ENCODE data around the gene MS4A1. TPM values are rescaled to one million over a fixed set of nuclear protein-coding genes. Genes with fewer than 3 reads are reported as not detected.

The MS4A1 gene
- total and polyA plus RNA-seq, 2 of the 8 experiments (the other 6 are each of a cell fraction or from before 2014, with no cell fraction given), result not detected

DNA sequence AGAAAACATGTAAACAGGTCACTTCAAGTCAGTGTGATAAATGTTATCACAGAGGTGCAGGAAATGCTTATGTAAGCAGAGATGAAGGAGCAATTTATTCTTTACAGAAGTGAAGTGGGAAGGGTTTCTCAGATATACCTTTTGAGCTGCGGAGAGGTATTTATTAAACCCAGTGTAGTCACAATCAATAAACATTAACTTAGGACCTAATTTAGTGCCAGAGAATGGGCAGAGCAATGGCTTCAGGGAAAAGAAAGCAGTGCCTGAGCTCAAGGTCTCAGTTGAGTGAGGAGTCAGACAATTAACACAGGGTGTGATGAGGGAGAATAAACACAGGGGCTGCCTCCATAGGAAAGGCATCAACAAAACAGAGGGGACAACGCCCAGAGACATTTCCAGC, 24.4 kb upstream of the MS4A1 start (continued):
- TF ChIP-seq SRF (IDR thresholded peaks at IDR 0.05; ENCODE audit: low read depth, low read length) (no peak), SAP30 (IDR thresholded peaks at IDR 0.05; ENCODE audit: insufficient read depth, insufficient replicate concordance, low read length) (no peak), RNF2 (IDR thresholded peaks at IDR 0.05; ENCODE audit: borderline replicate concordance, low read depth, low read length, missing control alignments, poor library complexity, severe bottlenecking) (no peak)

All from H1 (cell line).